NCI-H146 treated with DMSO at 0.1 percent for 48 hours (cell line): ENCODE data around the gene TXNIP.

ENCODE experiments used
- DNase-seq: peaks from one replicate; lab custom pipeline; 2025; ENCODE audit not compliant: unreplicated experiment; lab: John Stamatoyannopoulos, UW

The TXNIP gene

GRCh38 chr1:145964328-145965118 is 31.9 kb downstream of the TXNIP start, which contains the start of the genes ANKRD34A and POLR3GL:
Gene ANKRD34A, minus strand, starts transcription at chr1:145964575. Its CDS starts 2,816 bp downstream, at chr1:145961759.
Gene POLR3GL, plus strand, starts transcription at chr1:145964690. Its CDS starts 10,176 bp downstream, at chr1:145974866.
- DNase-seq = peak; percentile 85

DNA sequence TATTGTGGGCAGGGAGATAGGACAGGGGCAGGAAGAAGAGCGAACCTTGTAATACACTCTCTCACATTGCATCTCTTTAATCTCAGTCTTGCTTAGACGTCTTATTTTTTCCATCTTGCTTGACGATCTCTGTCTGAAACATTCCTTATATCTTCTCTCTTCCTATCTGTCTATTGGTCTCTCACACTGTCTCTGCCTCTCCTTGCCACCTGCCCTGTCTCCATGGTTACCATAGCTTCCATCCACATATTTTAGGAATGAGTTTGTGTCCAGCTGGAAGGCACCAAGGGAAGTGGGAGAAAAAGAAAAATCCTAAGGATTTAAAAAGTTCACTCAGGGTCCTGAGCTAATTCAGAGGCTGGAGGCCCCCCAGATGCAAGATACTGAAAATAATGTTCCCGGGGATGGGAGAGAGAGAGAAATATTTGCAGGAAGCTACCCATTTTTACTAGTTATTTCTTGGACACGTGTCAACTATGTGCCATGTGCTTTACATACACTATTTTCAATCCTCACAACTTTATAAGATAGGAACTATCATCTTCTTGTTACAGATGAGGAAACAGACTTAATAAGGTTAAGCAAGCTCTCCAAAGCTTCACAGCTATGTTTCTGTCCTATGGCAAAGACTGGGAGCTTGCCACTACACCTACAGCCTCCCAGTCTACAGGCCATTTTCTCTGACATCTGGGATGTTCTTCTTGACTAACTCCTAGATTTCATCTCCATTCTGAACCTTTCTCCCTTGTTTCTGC is 32.9 kb downstream of the TXNIP start:
- peak; percentile 34 for DNase-seq

DNA sequence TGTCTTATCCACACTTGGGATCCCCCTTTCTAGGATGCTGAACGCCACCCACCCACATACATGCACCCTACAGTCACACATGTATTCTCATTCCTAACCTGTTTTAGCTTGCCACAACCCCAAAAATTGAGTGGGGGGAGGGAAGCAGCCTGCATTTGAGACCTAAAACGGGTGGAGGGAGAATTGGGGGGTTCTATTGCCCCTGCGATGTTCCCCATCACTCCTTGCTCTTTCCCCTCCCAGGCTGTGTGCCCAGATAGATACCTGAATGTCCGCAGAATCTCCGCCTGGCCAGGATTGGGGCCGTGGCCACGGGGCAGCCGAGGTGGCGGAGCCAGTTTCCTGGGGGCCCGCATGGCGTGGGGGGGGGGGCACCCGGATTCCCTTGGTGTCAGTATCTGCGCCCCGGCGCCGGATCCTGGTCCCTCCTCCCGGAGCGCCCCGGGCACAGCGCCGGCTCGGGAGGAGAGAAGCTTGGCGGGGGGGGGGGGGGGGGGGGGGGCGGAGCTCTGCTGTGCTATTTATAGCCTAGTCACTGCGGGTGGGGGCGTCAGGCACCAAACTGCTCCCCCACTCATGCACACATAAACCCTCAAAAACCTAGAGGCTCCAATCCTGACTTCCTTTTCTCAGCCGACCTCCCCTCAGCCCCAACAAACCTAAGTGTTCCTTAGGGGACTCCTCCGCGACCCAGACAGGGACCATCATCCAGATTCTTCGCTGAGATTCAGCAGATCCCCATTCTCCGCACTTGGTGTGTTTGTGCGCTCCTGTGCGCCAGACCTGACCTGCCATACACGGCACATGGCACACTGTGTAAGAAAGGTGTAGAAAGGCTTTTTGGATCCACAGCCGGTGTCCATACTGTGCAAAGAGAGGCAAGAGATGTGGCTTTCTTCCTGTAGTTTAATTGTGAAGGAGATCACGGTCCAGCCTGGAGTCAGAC is 33.9 kb downstream of the TXNIP start:
- peak; percentile 28 for DNase-seq

DNA sequence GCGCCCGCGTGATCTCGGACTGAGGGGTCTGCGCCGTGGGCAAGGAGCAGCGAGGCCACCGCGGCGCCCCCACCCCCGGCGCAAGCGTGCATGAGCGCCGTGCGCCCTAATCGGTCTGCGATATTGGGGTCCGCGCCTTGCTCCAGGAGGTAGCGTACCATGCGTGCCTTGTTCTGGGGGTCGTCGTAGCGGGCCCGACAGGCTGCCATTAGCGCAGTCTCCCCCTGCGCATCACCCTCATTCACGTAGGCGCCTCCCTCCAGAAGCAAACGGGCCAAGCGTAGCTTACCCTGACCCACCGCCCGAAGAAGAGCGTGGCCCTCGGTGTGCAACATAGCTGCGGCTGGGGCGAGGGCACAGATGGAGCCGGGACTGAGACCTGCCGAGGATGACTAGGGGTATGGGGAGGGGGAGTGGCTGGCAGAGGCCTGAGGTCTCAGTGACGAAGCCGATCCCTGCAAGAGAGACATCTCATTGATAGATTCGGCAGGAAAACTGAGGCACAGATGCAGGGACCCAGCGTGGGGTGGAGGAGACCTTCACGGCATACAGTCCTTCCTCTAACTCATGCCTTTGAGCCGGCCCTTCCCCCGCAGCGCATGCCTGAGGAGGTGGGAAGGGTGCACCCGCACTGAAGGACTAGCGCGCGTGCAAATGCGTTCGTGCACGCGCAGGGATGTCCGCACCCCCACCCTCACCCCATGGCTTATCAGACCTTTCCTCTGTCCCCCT is 34.8 kb downstream of the TXNIP start:
- peak; percentile 14 for DNase-seq

GRCh38 chr1:145961109-145961424 is 35.3 kb downstream of the TXNIP start:
- DNase-seq = no peak

GRCh38 chr1:145960468-145961108 is 35.8 kb downstream of the TXNIP start:
- DNase-seq = peak; percentile 53

GRCh38 chr1:145959957-145960467 is 36.4 kb downstream of the TXNIP start:
- DNase-seq = no peak

DNA sequence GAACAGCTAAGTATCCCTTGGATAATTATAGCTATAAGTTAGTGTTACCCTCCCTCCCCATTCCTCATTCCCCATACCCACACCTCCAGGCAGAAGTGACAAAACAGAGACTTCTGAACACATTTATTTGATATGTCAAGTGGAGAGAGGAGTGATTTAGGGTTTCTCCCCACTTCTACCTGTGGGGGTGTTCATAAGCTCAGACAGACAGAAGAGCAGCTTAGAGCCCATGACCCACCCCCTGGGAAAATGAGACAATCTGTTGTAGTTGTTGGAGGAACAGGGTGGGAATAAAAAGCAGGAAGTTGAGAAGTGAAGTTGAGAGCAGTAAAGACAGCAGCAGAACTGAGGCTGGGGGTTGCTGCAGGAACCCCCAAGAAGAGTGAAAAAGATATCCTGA is 37.0 kb downstream of the TXNIP start:
- DNase-seq = no peak

DNA sequence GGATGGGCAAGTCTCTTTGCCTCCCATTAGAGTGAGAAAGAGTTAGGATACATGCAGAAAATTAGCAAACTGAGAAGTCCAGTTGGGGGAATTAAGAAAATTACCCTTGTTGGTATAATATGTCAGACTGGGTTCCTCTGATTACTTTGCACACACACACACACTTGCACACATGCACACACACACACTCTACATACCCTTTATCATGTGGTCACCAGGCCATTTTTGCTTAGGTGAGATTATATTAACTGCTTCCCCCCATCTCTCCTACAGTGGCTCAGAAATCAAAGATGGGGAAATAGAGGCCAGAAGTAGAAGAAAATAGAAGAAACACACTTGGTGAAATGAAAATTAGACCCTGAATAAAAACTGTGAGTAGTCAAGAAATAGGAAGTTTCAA is 37.6 kb downstream of the TXNIP start:
- DNase-seq = no peak

DNA sequence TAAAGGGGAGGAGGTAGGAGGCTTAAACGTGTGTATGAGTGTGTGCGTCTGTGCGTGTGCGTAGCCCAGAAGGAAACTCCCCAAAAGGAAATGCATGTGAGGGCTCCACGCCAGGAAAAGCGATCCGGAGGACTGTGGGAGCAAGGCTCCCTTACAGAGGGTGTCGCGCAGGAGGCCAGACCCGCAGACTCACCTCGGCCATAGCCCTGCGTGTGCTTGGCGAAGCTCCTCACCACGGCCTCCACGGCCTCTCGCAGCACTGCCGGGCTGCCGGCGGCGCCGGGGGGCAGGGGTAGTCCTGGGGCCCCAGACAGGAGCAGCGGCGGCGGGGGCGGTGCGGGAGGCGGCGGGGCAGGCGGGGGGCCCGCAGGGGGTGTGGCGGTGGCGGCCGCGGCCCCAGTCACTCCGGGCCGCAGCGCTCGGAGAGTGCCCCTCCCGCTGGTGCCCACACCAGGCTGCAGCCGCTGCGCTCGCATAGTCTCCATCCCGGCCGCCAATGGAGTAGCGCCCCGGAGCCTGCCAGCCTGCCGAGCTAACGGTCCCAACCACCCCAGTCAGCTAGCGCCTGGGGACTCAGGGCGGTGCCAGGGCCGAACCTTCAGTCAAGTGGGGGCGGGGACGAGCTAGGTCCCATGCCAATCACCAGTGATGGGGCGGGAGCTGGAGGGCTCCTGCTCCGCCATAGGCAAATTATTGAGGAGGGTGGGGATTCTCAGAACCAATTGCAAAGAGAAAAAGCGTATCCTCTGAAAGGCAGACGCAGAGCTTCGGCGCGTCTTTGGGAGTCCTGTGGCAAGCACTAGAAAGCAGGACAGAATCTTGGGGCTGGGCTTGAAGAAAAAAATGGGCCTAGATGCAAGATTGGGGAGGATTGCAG is 38.7 kb downstream of the TXNIP start, which contains the start of gene LIX1L:
LIX1L (minus strand) TSS at position 575 of the 877 bp plus-strand sequence; CDS start at position 485, 90 bp downstream.
- DNase-seq = peak; percentile 90

GRCh38 chr1:145956781-145957442 is 39.5 kb downstream of the TXNIP start:
- DNase-seq = no peak

- no peak for DNase-seq
Observed at GRCh38 chr1:145956361-145956760, 40.0 kb downstream of the TXNIP start.

GRCh38 chr1:145955436-145955835 is 40.9 kb downstream of the TXNIP start:
- no peak for DNase-seq

GRCh38 chr1:145953861-145954260 is 42.5 kb downstream of the TXNIP start:
- DNase-seq = no peak

DNA sequence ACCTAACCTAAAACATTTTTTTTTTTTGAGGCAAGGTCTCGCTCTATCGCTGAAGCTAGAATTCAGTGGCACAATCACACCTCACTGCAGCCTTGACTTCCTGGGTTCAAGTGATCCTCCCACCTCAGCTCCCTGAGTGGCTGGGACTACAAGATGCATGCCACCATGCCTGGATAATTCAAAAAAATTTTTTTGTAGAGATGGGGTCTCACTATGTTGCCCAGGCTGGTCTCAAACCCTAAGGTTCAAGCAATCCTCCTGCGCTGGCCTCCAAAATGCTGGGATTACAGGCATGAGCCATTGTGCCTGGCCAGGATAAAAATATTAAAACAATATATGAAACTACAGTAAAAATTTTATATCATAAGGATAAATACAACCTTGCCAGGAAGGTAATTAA is 43.5 kb downstream of the TXNIP start:
- no peak for DNase-seq

DNA sequence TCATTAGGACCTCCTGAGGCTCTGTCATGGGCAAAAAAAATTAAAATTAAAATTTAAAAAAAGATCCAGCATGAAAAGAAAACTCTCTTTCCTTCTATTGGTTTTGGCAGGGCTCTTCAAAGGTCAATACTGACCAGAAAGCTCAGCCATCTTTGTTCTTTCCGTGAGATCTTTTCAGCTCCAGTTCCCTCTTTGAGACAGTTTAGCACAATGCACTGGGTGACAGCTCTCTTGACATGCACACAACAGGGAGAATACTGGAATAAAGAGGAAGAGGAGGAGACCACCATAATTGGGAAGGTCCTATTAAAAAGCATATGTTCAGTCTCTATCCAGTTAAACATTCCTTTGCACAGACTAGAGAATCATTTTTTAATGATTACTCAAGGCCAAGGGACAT is 44.9 kb downstream of the TXNIP start:
- no peak for DNase-seq

GRCh38 chr1:145949219-145949618 is 47.2 kb downstream of the TXNIP start:
- DNase-seq = no peak

- no peak for DNase-seq
Observed at GRCh38 chr1:145947551-145947950, 48.8 kb downstream of the TXNIP start.
